IMR-90 (cell line): Measurements from ENCODE around the gene TNFRSF14. TPM values are rescaled to one million over a fixed set of nuclear protein-coding genes. Genes with fewer than 3 reads are reported as not detected.

Experiments
- ATAC-seq: fragments of 200-7000 bp; cut with Tn5 transposase; 2 replicates; pipeline ENCODE4 v1.9.1; 2020; ENCODE audit warnings: low read depth, mild to moderate bottlenecking, moderate library complexity
- BruUV-seq: library from RNA; stranded (reverse); fragments of 400-500 nt; replicated peaks from 2 replicates; lab custom pipeline; 2021; lab: Mats Ljungman, UMichigan
- CTCF ChIA-PET: fragments of 300-600 bp; formaldehyde crosslinking; extraction: SDS; loops from one replicate; lab custom pipeline; 2021; ENCODE audit warnings: antibody characterized with exemption; lab: Yijun Ruan, JAX
- POLR2A ChIA-PET: fragments of 300-600 bp; sonication (Branson Sonifier 250); formaldehyde crosslinking; loops from one replicate; lab custom pipeline; 2022; ENCODE audit warnings: antibody characterized with exemption; ENCODE audit not compliant: unreplicated experiment; lab: Charles Lee
- DNase-seq: peaks from one replicate; pipeline ENCODE4 v3.0.0; 2013
- H2AFZ ChIP-seq: replicated peaks from 2 replicates; pipeline ENCODE3; 2013; ENCODE audit warnings: low read length, mild to moderate bottlenecking; ENCODE audit not compliant: poor library complexity
- H2AK5ac ChIP-seq: 2 replicates; pipeline ENCODE4 v1.6.1; 2013; ENCODE audit warnings: low read depth, low read length, inconsistent platforms
- H2AK9ac ChIP-seq: replicated peaks from 2 replicates; pipeline ENCODE3; 2013; ENCODE audit warnings: mild to moderate bottlenecking, low read depth, low read length, moderate library complexity; ENCODE audit not compliant: poor library complexity
- H2BK120ac ChIP-seq: 2 replicates; pipeline ENCODE4 v1.6.1; 2013; ENCODE audit warnings: low read depth, low read length, inconsistent platforms
- H2BK15ac ChIP-seq: 3 replicates; pipeline ENCODE4 v1.6.1; 2013; ENCODE audit warnings: low read depth, low read length, inconsistent platforms
- H2BK20ac ChIP-seq: 2 replicates; pipeline ENCODE4 v1.6.1; 2013; ENCODE audit warnings: low read depth, mild to moderate bottlenecking, inconsistent platforms, low read length, moderate library complexity
- H2BK5ac ChIP-seq: 2 replicates; pipeline ENCODE4 v1.6.1; 2013; ENCODE audit warnings: mild to moderate bottlenecking, low read depth, low read length, inconsistent platforms; ENCODE audit not compliant: poor library complexity, severe bottlenecking
- H3K14ac ChIP-seq: replicated peaks from 2 replicates; pipeline ENCODE4 v1.6.1; 2013; ENCODE audit warnings: low read depth, low read length, inconsistent platforms
- H3K18ac ChIP-seq: 2 replicates; pipeline ENCODE4 v1.6.1; 2013; ENCODE audit warnings: low read depth, low read length, control low read depth
- H3K23ac ChIP-seq: 2 replicates; pipeline ENCODE4 v1.6.1; 2013; ENCODE audit warnings: low read depth, low read length, inconsistent platforms
- H3K27ac ChIP-seq: 2 replicates; pipeline ENCODE4 v1.5.1; 2013; ENCODE audit warnings: mild to moderate bottlenecking, control low read depth, low read length; ENCODE audit not compliant: insufficient read depth
- H3K27me3 ChIP-seq: 2 replicates; pipeline ENCODE4 v1.6.1; 2013; ENCODE audit warnings: low read length; ENCODE audit not compliant: control insufficient read depth, insufficient read depth
- H3K36me3 ChIP-seq: 2 replicates; pipeline ENCODE4 v1.6.1; 2013; ENCODE audit warnings: low read length, mixed read lengths; ENCODE audit not compliant: control insufficient read depth, insufficient read depth
- H3K4ac ChIP-seq: 2 replicates; pipeline ENCODE4 v1.6.1; 2013; ENCODE audit warnings: low read depth, low read length, inconsistent platforms
- H3K4me1 ChIP-seq: 2 replicates; pipeline ENCODE4 v1.6.1; 2013; ENCODE audit warnings: low read length, mixed read lengths; ENCODE audit not compliant: control insufficient read depth, insufficient read depth
- H3K4me2 ChIP-seq: 2 replicates; pipeline ENCODE4 v1.6.1; 2013; ENCODE audit warnings: low read depth, mild to moderate bottlenecking, control low read depth, low read length, moderate library complexity
- H3K4me3 ChIP-seq: 2 replicates; pipeline ENCODE4 v1.5.1; 2013; ENCODE audit warnings: low read depth, mild to moderate bottlenecking, control low read depth, low read length, moderate library complexity; ENCODE audit not compliant: insufficient read depth
- H3K56ac ChIP-seq: 2 replicates; pipeline ENCODE4 v1.6.1; 2013; ENCODE audit warnings: low read length, inconsistent platforms; ENCODE audit not compliant: insufficient read depth; ENCODE audit errors: extremely low read depth
- H3K79me1 ChIP-seq, 2 experiments: 2 replicates each; pipeline ENCODE4 v1.6.1; 2013; ENCODE audit warnings: low read length in 2 of 2, inconsistent platforms in 1 of 2, low read depth in 1 of 2
- H3K9ac ChIP-seq: 2 replicates; pipeline ENCODE4 v1.6.1; 2013; ENCODE audit warnings: low read depth, low read length, control low read depth
- H3K9me1 ChIP-seq: 2 replicates; pipeline ENCODE4 v1.6.1; 2013; ENCODE audit warnings: low read length, inconsistent platforms; ENCODE audit not compliant: insufficient read depth
- H3K9me3 ChIP-seq: 2 replicates; pipeline ENCODE4 v1.6.1; 2013; ENCODE audit warnings: low read length; ENCODE audit not compliant: control insufficient read depth, insufficient read depth
- H4K20me1 ChIP-seq: 2 replicates; pipeline ENCODE4 v1.6.1; 2013; ENCODE audit warnings: low read length, inconsistent platforms; ENCODE audit not compliant: insufficient read depth
- H4K5ac ChIP-seq: 2 replicates; pipeline ENCODE4 v1.6.1; 2013; ENCODE audit warnings: mild to moderate bottlenecking, low read depth, low read length, control low read depth
- H4K8ac ChIP-seq, 2 experiments: 2 replicates each; pipeline ENCODE4 v1.6.1; 2013; ENCODE audit warnings: low read depth in 2 of 2, low read length in 2 of 2, control low read depth in 1 of 2, inconsistent platforms in 1 of 2
- H4K91ac ChIP-seq: 2 replicates; pipeline ENCODE4 v1.6.1; 2013; ENCODE audit warnings: low read depth, low read length, inconsistent platforms; ENCODE audit not compliant: insufficient read depth
- BHLHE40 ChIP-seq: fragments of 150-350 bp; IDR thresholded peaks from 2 replicates; pipeline ENCODE4 v1.6.1; 2016; ENCODE audit warnings: mild to moderate bottlenecking, low read depth, low read length
- CEBPB ChIP-seq: IDR thresholded peaks from 2 replicates; pipeline ENCODE4 v1.6.1; 2012; ENCODE audit warnings: low read depth, low read length, improper control_type of control experiment
- CHD1 ChIP-seq: IDR thresholded peaks from 2 replicates; pipeline ENCODE4 v1.6.1; 2012; ENCODE audit warnings: low read depth, low read length, improper control_type of control experiment
- FOS ChIP-seq: fragments of 150-350 bp; IDR thresholded peaks from 2 replicates; pipeline ENCODE4 v1.6.1; 2016; ENCODE audit warnings: low read depth, low read length
- MAFK ChIP-seq: IDR thresholded peaks from 2 replicates; pipeline ENCODE4 v1.6.1; 2012; ENCODE audit warnings: low read depth, low read length, improper control_type of control experiment
- MAZ ChIP-seq: IDR thresholded peaks from 2 replicates; pipeline ENCODE4 v1.6.1; 2012; ENCODE audit warnings: low read depth, mild to moderate bottlenecking, low read length, improper control_type of control experiment, moderate library complexity, borderline replicate concordance
- MXI1 ChIP-seq: IDR thresholded peaks from 2 replicates; pipeline ENCODE4 v1.6.1; 2012; ENCODE audit warnings: low read depth, mild to moderate bottlenecking, low read length, moderate library complexity, borderline replicate concordance
- RAD21 ChIP-seq: IDR thresholded peaks from 2 replicates; pipeline ENCODE4 v1.6.1; 2012; ENCODE audit warnings: low read length, improper control_type of control experiment
- RFX5 ChIP-seq: IDR thresholded peaks from 2 replicates; pipeline ENCODE4 v1.8.0; 2012; ENCODE audit warnings: low read depth, mild to moderate bottlenecking, low read length, moderate library complexity
- SMC3 ChIP-seq: fragments of 150-350 bp; IDR thresholded peaks from 2 replicates; pipeline ENCODE4 v1.6.1; 2016; ENCODE audit warnings: low read depth, mild to moderate bottlenecking, antibody characterized with exemption, low read length, moderate library complexity
- USF2 ChIP-seq: fragments of 150-350 bp; IDR thresholded peaks from 2 replicates; pipeline ENCODE4 v1.6.1; 2017; ENCODE audit warnings: mild to moderate bottlenecking, antibody characterized with exemption, low read length, low read depth
- WGBS, 2 experiments: methylation state at CpG; one replicate each; pipeline versions ENCODE4 v1.1.5 to v1.1.7; 2013; ENCODE audit warnings: missing lambda C conversion rate in 2 of 2; ENCODE audit not compliant: insufficient read length in 1 of 2; ENCODE audit errors: extremely low coverage in 2 of 2; 5-methylcytosine and 5-hydroxymethylcytosine counted together
- dilution Hi-C: fragments of 300-500 bp; cut with HindIII; formaldehyde crosslinking; loops from one replicate; pipeline ENCODE4 v1.14.3; 2018; ENCODE audit warnings: low sequenced_read_pairs; ENCODE audit not compliant: unreplicated experiment
- in situ Hi-C: fragments of 300-500 bp; cut with MboI; formaldehyde crosslinking; loops from 3 replicates; pipeline ENCODE4 v1.14.3; 2019; ENCODE audit warnings: low sequenced_read_pairs, inconsistent platforms, mixed read lengths
- intact Hi-C: fragments of 100-400 bp; cut with micrococcal nuclease; formaldehyde crosslinking; loops from 2 replicates; pipeline ENCODE4 v1.10.0; 2022
- polyA plus RNA-seq, 3 experiments: library from polyadenylated mRNA; depleted of rRNA; stranded (reverse); fragments of >200 nt; gene quantifications; 2 replicates each; pipeline ENCODE4 v1.2.3, GENCODE V29; 2012; ENCODE audit warnings: low replicate concordance in 1 of 3
- total RNA-seq: library from RNA; depleted of rRNA; stranded (reverse); fragments of >200 nt; gene quantifications from 2 replicates; pipeline ENCODE4 v1.2.3, GENCODE V29; 2012

TNFRSF14 gene
- total and polyA plus RNA-seq, 2 of the 4 experiments (the other 2 are of a cell fraction), result 1.3 to 4.2 TPM

- CTCF ChIA-PET, result interaction anchor here (0.6 kb wide), 1 partner anchor 13 kb away, joined by 8 read pairs; no protein-coding TSS in a partner anchor
- no peak overlapping the region for H2AK9ac ChIP-seq
- H3K4me2 ChIP-seq, result no peak overlapping the region
- in situ Hi-C loops, result loop anchor here (25.0 kb wide), 1 partner anchor 341 kb away; the partner anchor contains the start of gene FAAP20
- H4K91ac ChIP-seq, result no peak overlapping the region
- H3K27me3 ChIP-seq, result peaks cover 23% of the 10 kb centered on the region; the same call in 1 of the 2 replicates
- H2BK5ac ChIP-seq, result no peak overlapping the region
- H2BK120ac ChIP-seq, result no peak overlapping the region
- no peak overlapping the region for H4K5ac ChIP-seq
- WGBS, 2 experiments, result 80% methylated on average over 5 of the region's 10 CpGs; no CpG with 5 or more reads in 1 of the 2 experiments
- no peak for ATAC-seq
- H4K20me1 ChIP-seq, result peaks cover 25% of the 10 kb centered on the region
- no peak overlapping the region for H3K18ac ChIP-seq
- no peak for DNase-seq
- no peak overlapping the region for H3K27ac ChIP-seq
- peaks cover 6% of the 10 kb centered on the region; the same call in 1 of the 2 replicates for H3K9me1 ChIP-seq
- no peak overlapping the region for H2AK5ac ChIP-seq
- H3K56ac ChIP-seq, result no peak overlapping the region
- no peak overlapping the region for H3K9ac ChIP-seq
- no peak overlapping the region for H3K4me3 ChIP-seq
- H3K14ac ChIP-seq, result no peak overlapping the region
- H3K36me3 ChIP-seq, result no peaks in the 10 kb centered on the region
- H2BK15ac ChIP-seq, result no peak overlapping the region
- peaks cover 20% of the 10 kb centered on the region for H3K4me1 ChIP-seq
- no peak overlapping the region for H3K23ac ChIP-seq
- POLR2A ChIA-PET, result no interaction called here
- intact Hi-C loops, result loop anchor here (5.0 kb wide), 1 partner anchor 116 kb away; the partner anchor contains the start of gene PEX10
- H2AFZ ChIP-seq, result no peak overlapping the region
- H2BK20ac ChIP-seq, result no peak overlapping the region
- no peak overlapping the region for H3K4ac ChIP-seq
- no peaks in the 10 kb centered on the region for H3K9me3 ChIP-seq
- no TSS peak for BruUV-seq
- no peak for TF ChIP-seq RAD21
- no peak for TF ChIP-seq SMC3
- no peak for TF ChIP-seq FOS
- no peak for TF ChIP-seq CHD1
- no peak for TF ChIP-seq CEBPB
- TF ChIP-seq BHLHE40, result no peak
- TF ChIP-seq MXI1, result no peak
- TF ChIP-seq RFX5, result no peak
- TF ChIP-seq MAZ, result no peak
- TF ChIP-seq MAFK, result no peak
- TF ChIP-seq USF2, result no peak
- dilution Hi-C loops, result no loop called here
- H4K8ac ChIP-seq, result no peak overlapping the region
- peaks cover 0 to 21% of the 10 kb centered on the region in 2 experiments; a peak in 2 of 4 replicates for H3K79me1 ChIP-seq
Measured at GRCh38 chr1:2528611-2528965, 27.6 kb upstream of the TNFRSF14 start.
